ENCODE measurements around the gene SAYSD1.

GRCh38 chr6:39118921-39119320, 3.9 kb upstream of the SAYSD1 start:
- no peak for TF ChIP-seq CTCF (IDR thresholded peaks at IDR 0.05)
- TF ChIP-seq ZFX (IDR thresholded peaks at IDR 0.05; ENCODE audit: borderline replicate concordance), result no peak
